ENCODE results near the gene TOB2. TPM values are rescaled to one million over a fixed set of nuclear protein-coding genes. Genes with fewer than 3 reads are reported as not detected.

TOB2 gene
- total RNA-seq, 1 donor from 2014 or later = 55.8 TPM

- Histone ChIP-seq H3K36me3 (peaks cover 2 to 8% of the 10 kb centered on the region in 2 donors), H3K4me3 (no peak overlapping the region), H3K9me3 (no peaks in the 10 kb centered on the region), H3K27ac (no peak overlapping the region), H3K4me1 (peaks cover 3 to 17% of the 10 kb centered on the region in 2 donors), H3K27me3 (no peaks in the 10 kb centered on the region)
- no peak for TF ChIP-seq CTCF (IDR thresholded peaks at IDR 0.05)
- DNase-seq (ENCODE audit: low spot score in 2 of 2) = no peak
- intact Hi-C loops (cut with DNase I) = no loop called here
These were observed 25.0 kb upstream of the TOB2 start for GRCh38 chr22:41471568-41471967.

- no peaks in the 10 kb centered on the region for H3K27me3 ChIP-seq
- peaks cover 8 to 15% of the 10 kb centered on the region in 2 donors for H3K36me3 ChIP-seq
- no peak for DNase-seq (ENCODE audit: low spot score in 2 of 2)
- no peak overlapping the region for H3K27ac ChIP-seq
- peaks cover 3 to 17% of the 10 kb centered on the region in 2 donors for H3K4me1 ChIP-seq
- no peak overlapping the region for H3K4me3 ChIP-seq
- intact Hi-C loops (cut with DNase I) = no loop called here
- TF ChIP-seq CTCF (IDR thresholded peaks at IDR 0.05) = no peak
- H3K9me3 ChIP-seq = no peaks in the 10 kb centered on the region
These were observed 24.3 kb upstream of the TOB2 start for GRCh38 chr22:41470886-41471285.

GRCh38 chr22:41469218-41469851, 22.7 kb upstream of the TOB2 start:
- Histone ChIP-seq H3K36me3 (peaks cover 23 to 30% of the 10 kb centered on the region in 2 donors), H3K27me3 (no peaks in the 10 kb centered on the region), H3K4me1 (peaks cover 3 to 17% of the 10 kb centered on the region in 2 donors), H3K4me3 (peak overlapping the region; percentile 94 to 97), H3K9me3 (no peaks in the 10 kb centered on the region), H3K27ac (peak overlapping the region; percentile 93 to 96)
- intact Hi-C loops (cut with DNase I) = loop anchor here (2.0 to 5.0 kb wide), 3 partner anchors 48 to 517 kb away; partner anchors contain the start of gene RBX1
- no peak for TF ChIP-seq CTCF (IDR thresholded peaks at IDR 0.05)
- DNase-seq (ENCODE audit: low spot score in 2 of 2) = no peak

- DNase-seq (ENCODE audit: low spot score in 2 of 2) = peak; percentile 87 to 98
These were observed 22.0 kb upstream of the TOB2 start, which contains the start of the genes ACO2 and PHF5A for GRCh38 chr22:41468381-41469217. TSS of gene ACO2 (plus strand) at chr22:41469117. CDS start at chr22:41469147, 30 bp downstream. TSS of gene PHF5A (minus strand) at chr22:41468692. CDS start at chr22:41468653, 39 bp downstream.

More at GRCh38 chr22:41468381-41469217, 22.0 kb upstream of the TOB2 start, which contains the start of the genes ACO2 and PHF5A:
- peaks cover 25 to 38% of the 10 kb centered on the region in 2 donors for H3K36me3 ChIP-seq
- peak within 1 kb of the TSS; percentile 94 to 97 for H3K4me3 ChIP-seq
- no peaks in the 10 kb centered on the region for H3K27me3 ChIP-seq
- no peaks in the 10 kb centered on the region for H3K9me3 ChIP-seq
- intact Hi-C loops (cut with DNase I) = loop anchor here (1.0 to 5.0 kb wide), 6 partner anchors 20 to 516 kb away; partner anchors contain the start of genes RBX1 and TEF
- peaks cover 3 to 17% of the 10 kb centered on the region in 2 donors for H3K4me1 ChIP-seq
- peak within 1 kb of the TSS; percentile 93 to 96 for H3K27ac ChIP-seq
- TF ChIP-seq CTCF (IDR thresholded peaks at IDR 0.05) = no peak
